ENCODE measurements around the gene NHLRC1.

GRCh38 chr6:18132346-18132745 is 9.9 kb upstream of the NHLRC1 start:
- TF ChIP-seq CTCF (IDR thresholded peaks at IDR 0.05) (no peak), POLR2AphosphoS5 (IDR thresholded peaks at IDR 0.05) (no peak), POLR2A (IDR thresholded peaks at IDR 0.05) (no peak)

Data from suprapubic skin (tissue), 4 donors.